ENCODE measurements around the gene RIBC2. TPM values are rescaled to one million over a fixed set of nuclear protein-coding genes. Genes with fewer than 3 reads are reported as not detected.

The RIBC2 gene
- total RNA-seq, 1 donor from 2014 or later = 0.69 TPM

GRCh38 chr22:45454275-45454674, 40.8 kb downstream of the RIBC2 start:
- TF ChIP-seq CTCF (conservative IDR thresholded peaks at IDR 0.05; ENCODE audit: low read depth, low read length) = no peak
- H3K4me3 ChIP-seq (ENCODE audit: low read depth, low read length) = no peak overlapping the region
- no peak for DNase-seq (ENCODE audit: low read depth)

GRCh38 chr22:45455212-45455611, 41.7 kb downstream of the RIBC2 start:
- no peak for TF ChIP-seq CTCF (conservative IDR thresholded peaks at IDR 0.05; ENCODE audit: low read depth, low read length)
- no peak overlapping the region for H3K4me3 ChIP-seq (ENCODE audit: low read depth, low read length)

GRCh38 chr22:45455621-45456020, 42.1 kb downstream of the RIBC2 start:
- no peak for TF ChIP-seq CTCF (conservative IDR thresholded peaks at IDR 0.05; ENCODE audit: low read depth, low read length)

More at GRCh38 chr22:45455212-45455611, 41.7 kb downstream of the RIBC2 start:
- no peak for DNase-seq (ENCODE audit: low read depth)

GRCh38 chr22:45456811-45457210, 43.3 kb downstream of the RIBC2 start:
- DNase-seq (ENCODE audit: low read depth) = no peak
- TF ChIP-seq CTCF (conservative IDR thresholded peaks at IDR 0.05; ENCODE audit: low read depth, low read length) = no peak
- H3K4me3 ChIP-seq (ENCODE audit: low read depth, low read length) = no peak overlapping the region

More at GRCh38 chr22:45455621-45456020, 42.1 kb downstream of the RIBC2 start:
- no peak overlapping the region for H3K4me3 ChIP-seq (ENCODE audit: low read depth, low read length)
- DNase-seq (ENCODE audit: low read depth) = no peak

- DNase-seq (ENCODE audit: low read depth) = no peak
- no peak overlapping the region for H3K4me3 ChIP-seq (ENCODE audit: low read depth, low read length)
- TF ChIP-seq CTCF (conservative IDR thresholded peaks at IDR 0.05; ENCODE audit: low read depth, low read length) = no peak
These were observed 45.0 kb downstream of the RIBC2 start for GRCh38 chr22:45458532-45458931.

- H3K4me3 ChIP-seq (ENCODE audit: low read depth, low read length) = no peak overlapping the region
- no peak for DNase-seq (ENCODE audit: low read depth)
- TF ChIP-seq CTCF (conservative IDR thresholded peaks at IDR 0.05; ENCODE audit: low read depth, low read length) = no peak
These were observed 45.7 kb downstream of the RIBC2 start for GRCh38 chr22:45459235-45459634.

DNA sequence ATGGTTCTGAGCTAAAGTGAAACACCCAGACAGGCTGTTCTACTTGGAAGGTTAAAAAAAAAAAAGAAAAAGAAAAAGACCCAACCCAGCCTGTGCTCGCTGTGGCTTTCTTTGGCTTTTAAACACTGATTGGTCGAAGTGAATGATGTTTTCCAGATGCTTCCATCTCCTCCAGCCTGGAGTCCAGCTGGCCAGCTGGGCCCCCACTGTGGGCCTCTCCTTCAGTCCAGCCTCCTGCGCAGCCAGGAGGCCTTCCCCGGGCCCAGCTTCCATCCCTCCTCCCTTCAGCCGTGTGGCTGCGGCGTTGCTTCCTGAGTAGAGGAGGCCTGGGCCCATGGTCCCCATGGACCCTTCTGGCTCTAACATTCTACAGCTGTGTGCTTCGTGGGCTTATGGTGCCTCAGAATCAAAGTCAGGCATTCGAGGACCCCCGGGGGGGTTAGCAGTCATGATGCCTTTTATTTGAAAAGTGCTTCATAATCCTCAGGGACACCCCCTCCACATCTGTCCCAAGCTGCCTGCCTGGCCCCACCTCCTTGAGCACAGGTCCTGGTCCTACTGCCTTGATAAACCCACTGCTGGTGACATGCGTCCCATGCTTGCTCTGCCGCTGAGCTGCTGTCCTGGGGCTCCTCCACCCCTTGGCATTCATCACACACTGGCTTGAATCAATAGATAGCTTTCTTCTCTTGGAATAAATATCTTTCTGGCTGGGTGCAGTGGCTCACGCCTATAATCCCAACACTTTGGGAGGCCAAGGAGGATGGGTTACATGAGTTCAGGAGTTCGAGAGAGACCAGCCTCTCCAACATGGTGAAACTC, 47.0 kb downstream of the RIBC2 start:
- H3K4me3 ChIP-seq (ENCODE audit: low read depth, low read length) = no peak overlapping the region
- TF ChIP-seq CTCF (conservative IDR thresholded peaks at IDR 0.05; ENCODE audit: low read depth, low read length) = no peak
- DNase-seq (ENCODE audit: low read depth) = no peak

Data from epithelial cell of proximal tubule (primary cell).